K562 (cell line): ENCODE data around the gene TRIOBP. TPM values are rescaled to one million over a fixed set of nuclear protein-coding genes. Genes with fewer than 3 reads are reported as not detected.

Experiments
- ATAC-seq: fragments of 200-7000 bp; cut with Tn5 transposase; 3 replicates; pipeline ENCODE4 v1.9.1; 2020; ENCODE audit warnings: moderate library complexity
- BruUV-seq: library from RNA; stranded (reverse); fragments of 400-500 nt; replicated peaks from 2 replicates; lab custom pipeline; 2021; lab: Mats Ljungman, UMichigan
- CTCF ChIA-PET: fragments of 300-600 bp; formaldehyde crosslinking; extraction: SDS; loops from one replicate; lab custom pipeline; 2021; ENCODE audit warnings: low intra/inter-chr PET ratio; lab: Yijun Ruan, JAX
- POLR2A ChIA-PET: fragments of 300-600, 350-650 bp; sonication (Branson Sonifier 250); formaldehyde crosslinking; extraction: SDS; loops from one replicate; lab custom pipeline; 2021; ENCODE audit warnings: antibody characterized with exemption, inconsistent platforms; lab: Yijun Ruan, JAX
- DNase-seq, 4 experiments: peaks; one replicate each; pipeline versions ENCODE4 v3.0.0 to v3.0.0-alpha.2; 2011 to 2018; ENCODE audit warnings: low spot score in 3 of 4, mixed read lengths in 3 of 4; ENCODE audit errors: extremely low read depth in 1 of 4
- FAIRE-seq: peaks from 2 replicates; lab custom pipeline; 2011; peaks lifted over from hg19 to GRCh38; lab: Jason Lieb, UNC
- H2AFZ ChIP-seq: 2 replicates; pipeline ENCODE4 v1.6.0; 2011; ENCODE audit warnings: low read depth, low read length, control low read depth, inconsistent platforms
- H3K27ac ChIP-seq: fragments of 200-600 bp; 3 replicates; pipeline ENCODE4 v1.8.0; 2011; ENCODE audit warnings: low read depth, mild to moderate bottlenecking, control low read depth, inconsistent platforms, low read length, moderate library complexity, mixed read lengths; ENCODE audit errors: extremely low read depth
- H3K27me3 ChIP-seq, 2 experiments: fragments of 300-600 bp in 1 of 2; 2 replicates in 1 of 2; 3 replicates in 1 of 2; pipeline versions ENCODE4 v1.6.0 to v1.8.0; 2011; ENCODE audit warnings: inconsistent platforms in 2 of 2, low read length in 2 of 2, mild to moderate bottlenecking in 1 of 2, mixed read lengths in 1 of 2, moderate library complexity in 1 of 2; ENCODE audit not compliant: control insufficient read depth in 2 of 2, insufficient read depth in 2 of 2
- H3K36me3 ChIP-seq: fragments of 300-600 bp; 3 replicates; pipeline ENCODE4 v1.8.0; 2011; ENCODE audit warnings: mild to moderate bottlenecking, low read length, inconsistent platforms; ENCODE audit not compliant: control insufficient read depth, insufficient read depth
- H3K4me1 ChIP-seq, 2 experiments: fragments of 200-600 bp in 1 of 2; replicated peaks in 1 of 2; 2 replicates in 1 of 2; 3 replicates in 1 of 2; pipeline versions ENCODE4 v1.5.1 to v1.8.0; 2011; ENCODE audit warnings: inconsistent platforms in 2 of 2, low read length in 2 of 2, mild to moderate bottlenecking in 1 of 2, mixed read lengths in 1 of 2, moderate library complexity in 1 of 2; ENCODE audit not compliant: control insufficient read depth in 2 of 2, insufficient read depth in 2 of 2
- H3K4me2 ChIP-seq: 2 replicates; pipeline ENCODE4 v1.6.1; 2011; ENCODE audit warnings: low read length, control low read depth, inconsistent platforms, mixed read lengths; ENCODE audit not compliant: insufficient read depth
- H3K4me3 ChIP-seq: fragments of 200-600 bp; sonication (generic), shearing (Covaris generic); 2 replicates; pipeline ENCODE4 v1.5.1; 2016; ENCODE audit warnings: control low read depth, inconsistent platforms
- H3K79me2 ChIP-seq: fragments of 200-600 bp; 3 replicates; pipeline ENCODE4 v1.8.0; 2011; ENCODE audit warnings: low read length, inconsistent platforms; ENCODE audit not compliant: control insufficient read depth, insufficient read depth
- H3K9ac ChIP-seq, 2 experiments: 2 replicates each; pipeline versions ENCODE4 v1.6.0 to v1.6.1; 2011; ENCODE audit warnings: low read depth in 2 of 2, low read length in 2 of 2, control low read depth in 1 of 2, inconsistent platforms in 1 of 2, mild to moderate bottlenecking in 1 of 2, mixed read lengths in 1 of 2; ENCODE audit not compliant: insufficient read depth in 1 of 2
- H3K9me1 ChIP-seq: one replicate; pipeline ENCODE4 v1.6.0; 2011; ENCODE audit warnings: inconsistent platforms, mild to moderate bottlenecking, low read length, moderate library complexity; ENCODE audit not compliant: control insufficient read depth, insufficient read depth
- H3K9me3 ChIP-seq: replicated peaks from 2 replicates; pipeline ENCODE4 v1.5.1; 2011; ENCODE audit warnings: low read depth, low read length, inconsistent platforms; ENCODE audit not compliant: control insufficient read depth, insufficient read depth
- H4K20me1 ChIP-seq: replicated peaks from 2 replicates; pipeline ENCODE4 v1.6.1; 2011; ENCODE audit warnings: low read length, inconsistent platforms, mixed read lengths; ENCODE audit not compliant: control insufficient read depth, insufficient read depth
- CHD1 ChIP-seq: fragments of 200-600 bp; sonication (generic); IDR thresholded peaks from one replicate; pipeline ENCODE4 v1.6.1; 2012; ENCODE audit warnings: mild to moderate bottlenecking, moderate library complexity, low read length, inconsistent platforms
- CTBP1 ChIP-seq: fragments of 450-650 bp; IDR thresholded peaks from 2 replicates; pipeline ENCODE4 v1.6.1; 2016; ENCODE audit warnings: borderline replicate concordance
- EP400 ChIP-seq: fragments of 450-650 bp; IDR thresholded peaks from 2 replicates; pipeline ENCODE4 v1.6.1; 2017; ENCODE audit warnings: antibody characterized with exemption, mild to moderate bottlenecking, moderate library complexity
- FOXM1 ChIP-seq, 2 experiments: fragments of 450-650 bp in 1 of 2; sonication (generic) in 1 of 2; formaldehyde crosslinking in 1 of 2; IDR thresholded peaks; 2 replicates each; pipeline versions ENCODE4 v1.6.1 to v1.9.0; 2017 to 2022; ENCODE audit warnings: low read depth in 2 of 2, mild to moderate bottlenecking in 2 of 2, missing genetic modification reagents in 1 of 2, moderate library complexity in 1 of 2
- LCOR ChIP-seq: sonication (generic); formaldehyde crosslinking; IDR thresholded peaks from 2 replicates; pipeline ENCODE4 v1.8.0; 2022; ENCODE audit warnings: mild to moderate bottlenecking, missing genetic modification reagents
- NONO ChIP-seq, 2 experiments: fragments of 200-400 bp in 1 of 2; fragments of 450-650 bp in 1 of 2; formaldehyde crosslinking in 1 of 2; IDR thresholded peaks; 2 replicates each; pipeline ENCODE4 v1.6.1; 2017; ENCODE audit warnings: low read depth in 2 of 2, mild to moderate bottlenecking in 2 of 2, moderate library complexity in 2 of 2, low read length in 1 of 2
- NR4A1 ChIP-seq, 2 experiments: fragments of 250-450 bp in 1 of 2; fragments of 450-650 bp in 1 of 2; sonication (Bioruptor Pico) in 1 of 2; IDR thresholded peaks; 2 replicates each; pipeline versions ENCODE4 v1.4.0 to v1.6.1; 2016 to 2020; ENCODE audit warnings: mild to moderate bottlenecking in 2 of 2, missing compliant biosample characterization in 1 of 2, missing genetic modification characterization in 1 of 2, moderate library complexity in 1 of 2
- PHF21A ChIP-seq: fragments of 450-650 bp; IDR thresholded peaks from 2 replicates; pipeline ENCODE4 v1.6.1; 2017; ENCODE audit warnings: low read depth, borderline replicate concordance
- PRDM10 ChIP-seq: fragments of 450-650 bp; IDR thresholded peaks from 2 replicates; pipeline ENCODE4 v1.6.1; 2018; ENCODE audit not compliant: partially characterized antibody
- ZNF609 ChIP-seq: sonication (generic); formaldehyde crosslinking; IDR thresholded peaks from 2 replicates; pipeline ENCODE4 v1.8.1; 2023; ENCODE audit warnings: missing genetic modification reagents, mild to moderate bottlenecking, borderline replicate concordance
- WGBS: fragments of 100-300 bp; shearing (Covaris generic); methylation state at CpG from one replicate; pipeline ENCODE4 v1.1.6; 2016; ENCODE audit warnings: low coverage, mixed read lengths; ENCODE audit not compliant: insufficient coverage; ENCODE audit errors: missing lambda C conversion rate; 5-methylcytosine and 5-hydroxymethylcytosine counted together
- in situ Hi-C: fragments of 300-500 bp; cut with MboI; formaldehyde crosslinking; loops from 4 replicates; pipeline ENCODE4 v1.15.0; 2018; ENCODE audit warnings: inconsistent platforms, mixed read lengths
- intact Hi-C: fragments of 100-400 bp; cut with micrococcal nuclease; formaldehyde crosslinking; loops from 2 replicates; pipeline ENCODE4 v1.14.2; 2022
- polyA plus RNA-seq, 8 experiments: library from polyadenylated mRNA; depleted of rRNA in 4 of 8; stranded (reverse) in 5 of 8; unstranded in 3 of 8; fragments of >200 nt; fragmentation: Nextera tagmentation in 2 of 8; fragmentation: Illumina TruSeq in 1 of 8; extraction: Ambion mirVana in 2 of 8; extraction: Trizol in 1 of 8; gene quantifications; 2 replicates each; pipeline versions ENCODE4 v1.2.1 to v1.2.3, GENCODE V29; 2011 to 2014; ENCODE audit warnings: inconsistent platforms in 1 of 8, missing spikeins in 1 of 8
- total RNA-seq, 7 experiments: library from RNA; depleted of rRNA in 6 of 7; stranded (reverse); fragments of >200 nt in 6 of 7; fragmentation: Illumina TruSeq in 2 of 7; extraction: Trizol in 2 of 7; gene quantifications; 2 replicates each; pipeline versions ENCODE4 v1.2.1 to v1.2.3, GENCODE V29; 2011 to 2021; ENCODE audit warnings: low replicate concordance in 1 of 7

The TRIOBP gene
- total and polyA plus RNA-seq, 9 of the 15 experiments (the other 6 are each of a cell fraction or from before 2014, with no cell fraction given), result 0.24 to 13.8 (median 5.5) TPM

- Histone ChIP-seq H3K9me1 (no peaks in the 10 kb centered on the region), H3K9me3 (no peaks in the 10 kb centered on the region), H3K4me1 (peaks cover 2 to 57% of the 10 kb centered on the region in 2 experiments; a peak in 3 of 5 replicates), H3K27me3 (no peaks in the 10 kb centered on the region), H4K20me1 (no peaks in the 10 kb centered on the region), H3K4me2 (peak within 1 kb of the TSS; percentile 86), H3K79me2 (peaks cover 23% of the 10 kb centered on the region), H3K9ac (peak within 1 kb of the TSS; percentile 71 to 87), H3K27ac (peak within 1 kb of the TSS; percentile 85), H2AFZ (peak within 1 kb of the TSS; percentile 71), H3K4me3 (peak within 1 kb of the TSS; percentile 52), H3K36me3 (peaks cover 5% of the 10 kb centered on the region; the same call in 1 of the 3 replicates)
- POLR2A ChIA-PET, result interaction anchor here (0.5 to 2.1 kb wide), 15 partner anchors 8 to 163 kb away, joined by 3 to 12 read pairs (median 3); partner anchors contain the start of genes NOL12 and PDXP
- ATAC-seq, result peak; percentile 93
- FAIRE-seq, result peak; percentile 93
- intact Hi-C loops, result no loop called here
- DNase-seq, result peak; percentile 90 to 95 (median 91)
- CTCF ChIA-PET, result no interaction called here
- in situ Hi-C loops, result no loop called here
- 0% methylated on average over 28 of the region's 34 CpGs for WGBS
- no TSS peak for BruUV-seq
- TF ChIP-seq PRDM10, result peak; percentile 41
- peak; percentile 84 for TF ChIP-seq FOXM1 (IDR thresholded peaks at IDR 0.05; ENCODE audit: low read depth)
- TF ChIP-seq FOXM1 (CRISPR knock-in tag; IDR thresholded peaks at IDR 0.05; ENCODE audit: low read depth), result peak; percentile 64; the same call in 1 of the 2 replicates
- TF ChIP-seq LCOR (CRISPR knock-in tag), result peak; percentile 100
- no peak for TF ChIP-seq NR4A1 (CRISPR knock-in tag; IDR thresholded peaks at IDR 0.05)
- TF ChIP-seq NR4A1 (tag; IDR thresholded peaks at IDR 0.05), result 0 out of 2 replicates have a peak, but pooled peaks have one; percentile 28
- peak; percentile 56; the same call in 1 of the 2 replicates for TF ChIP-seq PHF21A
- TF ChIP-seq CHD1, result no peak
- peak; percentile 88 for TF ChIP-seq CTBP1
- TF ChIP-seq ZNF609 (CRISPR knock-in tag), result no peak
- no peak; a peak in 1 of 4 replicates for TF ChIP-seq NONO (IDR thresholded peaks at IDR 0.05; ENCODE audit: low read depth in 2 of 2, low read length in 1 of 2)
- peak; percentile 56; the same call in 1 of the 2 replicates for TF ChIP-seq EP400
These were observed 21.6 kb upstream of the TRIOBP start, which contains the start of gene LGALS1 for GRCh38 chr22:37674951-37675929. Gene LGALS1 (plus strand): TSS chr22:37675636. CDS start chr22:37675703, 67 bp downstream.
